Measurements from ENCODE around the gene PEX13. TPM values are rescaled to one million over a fixed set of nuclear protein-coding genes. Genes with fewer than 3 reads are reported as not detected.

The PEX13 gene
- total and polyA plus RNA-seq, 10 of the 15 experiments (the other 5 are each of a cell fraction or from before 2014, with no cell fraction given) = 2.6 to 27.6 (median 17.8) TPM

- BruUV-seq (replicated peaks) = no TSS peak
- in situ Hi-C loops (cut with MboI) = loop anchor here (5.0 kb wide), 2 partner anchors 207 to 292 kb away; no protein-coding TSS in a partner anchor
- TF ChIP-seq LARP7 (IDR thresholded peaks at IDR 0.05) = no peak
- TF ChIP-seq MTA3 (IDR thresholded peaks at IDR 0.05; ENCODE audit: borderline replicate concordance, low read length) = no peak
- no peak for TF ChIP-seq GATAD2B (conservative IDR thresholded peaks at IDR 0.05; ENCODE audit: low read depth)
- TF ChIP-seq PML (IDR thresholded peaks at IDR 0.05; ENCODE audit: low read length) = peak; percentile 28; the same call in 1 of the 2 replicates
- TF ChIP-seq HDAC2 (IDR thresholded peaks at IDR 0.05) = no peak
- no peak for TF ChIP-seq BMI1 (IDR thresholded peaks at IDR 0.05; ENCODE audit: borderline replicate concordance)
- TF ChIP-seq E2F4 (IDR thresholded peaks at IDR 0.05; ENCODE audit: low read depth, low read length) = no peak
- 0 out of 2 replicates have a peak, but pooled peaks have one; percentile 13 for TF ChIP-seq TCF7 (IDR thresholded peaks at IDR 0.05; ENCODE audit: borderline replicate concordance)
- peak; percentile 48 to 66 (median 59); a peak in 5 of 6 replicates for TF ChIP-seq CTCF (IDR thresholded peaks at IDR 0.05 in 2 of 3, conservative IDR thresholded peaks at IDR 0.05 in 1 of 3; ENCODE audit: control insufficient read depth in 2 of 3, extremely low read depth in 1 of 3, insufficient read depth in 1 of 3, low read depth in 3 of 3, low read length in 3 of 3)
- TF ChIP-seq ZBTB4 (CRISPR knock-in tag; IDR thresholded peaks at IDR 0.05) = no peak
- TF ChIP-seq NFIC (IDR thresholded peaks at IDR 0.05; ENCODE audit: low read depth, low read length) = peak; percentile 55
- TF ChIP-seq ZZZ3 (IDR thresholded peaks at IDR 0.05; ENCODE audit: control insufficient read depth, insufficient read length, low read depth) = no peak
- TF ChIP-seq HDAC6 (IDR thresholded peaks at IDR 0.05; ENCODE audit: unreplicated experiment) = no peak
- TF ChIP-seq YBX1 (IDR thresholded peaks at IDR 0.05) = no peak
- no peak for TF ChIP-seq ZNF622 (IDR thresholded peaks at IDR 0.05)
- no peak for TF ChIP-seq TCF3 (IDR thresholded peaks at IDR 0.05; ENCODE audit: borderline replicate concordance, insufficient read depth, low read depth, low read length)
- no peak for TF ChIP-seq SRF (IDR thresholded peaks at IDR 0.05; ENCODE audit: low read depth in 2 of 2, low read length in 2 of 2)
These were observed 18.6 kb upstream of the PEX13 start for GRCh38 chr2:60998628-60999545.

More at GRCh38 chr2:60998628-60999545, 18.6 kb upstream of the PEX13 start:
- H3K79me2 ChIP-seq (ENCODE audit: control insufficient read depth, insufficient read depth, low read length) = no peaks in the 10 kb centered on the region
- H3K4me3 ChIP-seq = no peak overlapping the region
- peak; percentile 54 for FAIRE-seq
- WGBS (ENCODE audit: insufficient coverage, insufficient replicate concordance, low lambda C conversion rate, missing lambda C conversion rate) = 55% methylated on average over 4 of the region's 4 CpGs
- CTCF ChIA-PET = interaction anchor here (0.6 to 13.5 kb wide), 65 partner anchors 8 to 622 kb away, joined by 3 to 178 read pairs (median 5); partner anchors contain the start of genes PAPOLG, PEX13 and REL
- ATAC-seq = peak; percentile 92
- no peak overlapping the region for H3K4me2 ChIP-seq (ENCODE audit: control insufficient read depth, insufficient read depth)
- H3K4me1 ChIP-seq (ENCODE audit: control insufficient read depth, insufficient read depth, low read length) = no peaks in the 10 kb centered on the region; the same call in 1 of the 2 replicates
- no peaks in the 10 kb centered on the region for H3K27me3 ChIP-seq (replicated peaks in 1 of 2; ENCODE audit: control insufficient read depth in 2 of 2, insufficient read depth in 2 of 2, low read length in 1 of 2)
- RAD21 ChIA-PET (ENCODE audit: unreplicated experiment) = interaction anchor here (0.6 to 5.6 kb wide), 43 partner anchors 10 to 420 kb away, joined by 3 to 83 read pairs (median 4); partner anchors contain the start of genes PAPOLG and REL
- SMC1A ChIA-PET (ENCODE audit: uncharacterized antibody, unreplicated experiment) = interaction anchor here (0.7 to 7.4 kb wide), 52 partner anchors 9 to 659 kb away, joined by 3 to 96 read pairs (median 6); partner anchors contain the start of genes PAPOLG and REL
- DNase-seq (ENCODE audit: low read depth, low spot score) = no peak
- intact Hi-C loops (cut with micrococcal nuclease; ENCODE audit: unreplicated experiment) = loop anchor here (1.0 to 2.0 kb wide), 3 partner anchors 194 to 292 kb away; no protein-coding TSS in a partner anchor
- POLR2A ChIA-PET = interaction anchor here (1.7 kb wide), 1 partner anchor 293 kb away, joined by 3 read pairs; no protein-coding TSS in a partner anchor
- H3K9me3 ChIP-seq (replicated peaks; ENCODE audit: control insufficient read depth, insufficient read depth, low read length) = no peaks in the 10 kb centered on the region
- no peaks in the 10 kb centered on the region for H3K36me3 ChIP-seq (ENCODE audit: control insufficient read depth in 2 of 2, insufficient read depth in 2 of 2, low read length in 1 of 2)
- no peak overlapping the region for H2AFZ ChIP-seq (ENCODE audit: control insufficient read depth, low read depth, low read length)
- no peaks in the 10 kb centered on the region for H4K20me1 ChIP-seq (ENCODE audit: control insufficient read depth, insufficient read depth)
- no peak overlapping the region for H3K9ac ChIP-seq (ENCODE audit: control insufficient read depth, insufficient read depth, low read length)
- H3K27ac ChIP-seq (ENCODE audit: control insufficient read depth, insufficient read depth) = no peak overlapping the region

All from GM12878 (cell line).